CD4-positive, alpha-beta T cell (primary cell): ENCODE data around the gene ZC3H4. TPM values are rescaled to one million over a fixed set of nuclear protein-coding genes. Genes with fewer than 3 reads are reported as not detected.

ENCODE experiments used
- ATAC-seq: fragments of 200-7000 bp; cut with Tn5 transposase; one replicate; pipeline ENCODE4 v1.10.0; 2022; ENCODE audit warnings: mild to moderate bottlenecking; ENCODE audit not compliant: poor library complexity
- CTCF ChIA-PET: fragments of 350-600 bp; sonication (Branson Sonifier 250); formaldehyde crosslinking; loops from one replicate; lab custom pipeline; 2021; ENCODE audit warnings: antibody characterized with exemption, inconsistent platforms; lab: Charles Lee
- POLR2A ChIA-PET: fragments of 350-600 bp; sonication (Branson Sonifier 250); formaldehyde crosslinking; loops from one replicate; lab custom pipeline; 2021; ENCODE audit warnings: antibody characterized with exemption, inconsistent platforms; lab: Charles Lee
- DNase-seq, 14 experiments: peaks; one replicate each; pipeline ENCODE4 v3.0.0-alpha.2; 2013 to 2020; ENCODE audit warnings: mixed read lengths in 2 of 14
- H3K27ac ChIP-seq, 2 donors: one replicate each; pipeline versions ENCODE4 v1.5.1 to v1.7.0; 2013; ENCODE audit warnings: low read length in 2 of 2, low read depth in 1 of 2, mild to moderate bottlenecking in 1 of 2
- H3K27me3 ChIP-seq, 2 experiments: 1 replicate in 1 of 2; 2 replicates in 1 of 2; pipeline versions ENCODE4 v1.6.1 to v1.7.0; 2013; ENCODE audit warnings: low read length in 2 of 2, control low read depth in 1 of 2, mild to moderate bottlenecking in 1 of 2, moderate library complexity in 1 of 2; ENCODE audit not compliant: insufficient read depth in 2 of 2, control insufficient read depth in 1 of 2
- H3K36me3 ChIP-seq: one replicate; pipeline ENCODE4 v1.6.1; 2013; ENCODE audit warnings: low read length, control low read depth; ENCODE audit not compliant: insufficient read depth
- H3K4me1 ChIP-seq: one replicate; pipeline ENCODE4 v1.6.1; 2013; ENCODE audit warnings: low read length, control low read depth; ENCODE audit not compliant: insufficient read depth
- H3K4me3 ChIP-seq: one replicate; pipeline ENCODE4 v1.5.1; 2013; ENCODE audit warnings: mild to moderate bottlenecking, low read length, moderate library complexity
- H3K9me3 ChIP-seq, 2 experiments: 1 replicate in 1 of 2; 2 replicates in 1 of 2; pipeline versions ENCODE4 v1.6.1 to v1.7.0; 2013; ENCODE audit warnings: low read length in 2 of 2, mild to moderate bottlenecking in 2 of 2, control low read depth in 1 of 2, moderate library complexity in 1 of 2; ENCODE audit not compliant: control insufficient read depth in 1 of 2, insufficient read depth in 1 of 2
- H3K27ac Mint-ChIP-seq: one replicate; pipeline ENCODE4 v1.8.0; 2020; ENCODE audit warnings: mixed read lengths
- H3K27me3 Mint-ChIP-seq: one replicate; pipeline ENCODE4 v1.8.0; 2021; ENCODE audit warnings: mixed read lengths
- H3K36me3 Mint-ChIP-seq: one replicate; pipeline ENCODE4 v1.8.0; 2021; ENCODE audit warnings: low read depth, mixed read lengths
- H3K4me1 Mint-ChIP-seq: one replicate; pipeline ENCODE4 v1.8.0; 2021; ENCODE audit warnings: low read depth, mixed read lengths
- H3K4me3 Mint-ChIP-seq: one replicate; pipeline ENCODE4 v1.8.0; 2020; ENCODE audit warnings: mild to moderate bottlenecking, mixed read lengths
- H3K9me3 Mint-ChIP-seq: one replicate; pipeline ENCODE4 v1.8.0; 2020; ENCODE audit warnings: mixed read lengths
- CTCF ChIP-seq: fragments of 200-600 bp; IDR thresholded peaks from one replicate; pipeline ENCODE4 v1.8.0; 2022; ENCODE audit warnings: antibody characterized with exemption, mild to moderate bottlenecking
- intact Hi-C, 2 experiments: fragments of 100-400 bp; cut with DNase I in 1 of 2; cut with micrococcal nuclease in 1 of 2; formaldehyde crosslinking; loops; one replicate each; pipeline versions ENCODE4 v1.15.1 to v1.9.0; 2023 to 2025; cut with DNase I, micrococcal nuclease
- total RNA-seq, 174 experiments: library from RNA in 2 of 174; stranded (reverse) in 2 of 174; gene quantifications; one replicate each; pipeline ENCODE4 v1.2.3 and lab custom pipeline; 2021 to 2026

ZC3H4 gene
- total RNA-seq, 2 experiments from 2014 or later, result 39.4 to 43.7 TPM

- intact Hi-C loops, result loop anchor here in 1 of 2 experiments (5.0 kb wide), 1 partner anchor 115 kb away; no protein-coding TSS in a partner anchor
Measured at GRCh38 chr19:47132194-47132852, 18.7 kb upstream of the ZC3H4 start.

GRCh38 chr19:47130589-47131227 lies 17.1 kb upstream of the ZC3H4 start, which contains the start of gene SAE1:
SAE1 (plus strand) TSS chr19:47130835; CDS start chr19:47130931, 96 bp downstream.
- Mint-ChIP-seq H3K36me3 (peaks cover 30% of the 10 kb centered on the region), H3K27ac (peak within 1 kb of the TSS; percentile 83), H3K9me3 (no peaks in the 10 kb centered on the region), H3K27me3 (no peaks in the 10 kb centered on the region), H3K4me3 (peak within 1 kb of the TSS; percentile 96), H3K4me1 (peaks cover 52% of the 10 kb centered on the region)
- peak; percentile 91 for ATAC-seq
- POLR2A ChIA-PET, result interaction anchor here (0.5 to 3.2 kb wide), 9 partner anchors 15 to 615 kb away, joined by 3 to 45 read pairs (median 7); partner anchors contain the start of genes CCDC9, NOP53 and ZC3H4
- intact Hi-C loops, result loop anchor here (2.0 to 5.0 kb wide), 4 partner anchors 14 to 117 kb away; no protein-coding TSS in a partner anchor
- Histone ChIP-seq H3K27ac (peak within 1 kb of the TSS; percentile 68 to 74), H3K4me3 (peak within 1 kb of the TSS; percentile 95), H3K36me3 (peaks cover 9% of the 10 kb centered on the region), H3K4me1 (peaks cover 44% of the 10 kb centered on the region), H3K9me3 (no peaks in the 10 kb centered on the region), H3K27me3 (no peaks in the 10 kb centered on the region)
- DNase-seq, result peak; percentile 82 to 98 (median 92)
- CTCF ChIA-PET, result interaction anchor here (0.6 to 3.4 kb wide), 19 partner anchors 8 to 218 kb away, joined by 3 to 23 read pairs (median 5); partner anchors contain the start of genes DHX34 and ZC3H4
- TF ChIP-seq CTCF, result peak; percentile 73

More at GRCh38 chr19:47132194-47132852, 18.7 kb upstream of the ZC3H4 start:
- Mint-ChIP-seq H3K36me3 (peaks cover 30% of the 10 kb centered on the region), H3K9me3 (no peaks in the 10 kb centered on the region), H3K4me1 (peaks cover 52% of the 10 kb centered on the region), H3K27ac (no peak overlapping the region), H3K4me3 (peak overlapping the region; percentile 96), H3K27me3 (no peaks in the 10 kb centered on the region)
- H3K27me3 ChIP-seq, result no peaks in the 10 kb centered on the region
- ATAC-seq (no peak), DNase-seq (no peak)
- H3K9me3 ChIP-seq, result no peaks in the 10 kb centered on the region
- peaks cover 44% of the 10 kb centered on the region for H3K4me1 ChIP-seq
- TF ChIP-seq CTCF, result no peak
- POLR2A ChIA-PET, result interaction anchor here (0.6 to 3.2 kb wide), 4 partner anchors 20 to 569 kb away, joined by 3 to 45 read pairs (median 5); partner anchors contain the start of gene ZC3H4
- no peak overlapping the region for H3K4me3 ChIP-seq
- CTCF ChIA-PET, result interaction anchor here (0.7 to 3.4 kb wide), 10 partner anchors 11 to 162 kb away, joined by 3 to 23 read pairs (median 6); partner anchors contain the start of gene ZC3H4
- peaks cover 9% of the 10 kb centered on the region for H3K36me3 ChIP-seq
- H3K27ac ChIP-seq, result no peak overlapping the region

- ATAC-seq (no peak), DNase-seq (no peak)
- POLR2A ChIA-PET, result interaction anchor here (0.6 to 3.2 kb wide), 6 partner anchors 16 to 114 kb away, joined by 3 to 45 read pairs (median 7); partner anchors contain the start of gene ZC3H4
- Mint-ChIP-seq H3K9me3 (no peaks in the 10 kb centered on the region), H3K4me1 (peaks cover 50% of the 10 kb centered on the region), H3K4me3 (peak overlapping the region; percentile 96), H3K27ac (peak overlapping the region; percentile 83), H3K36me3 (peaks cover 30% of the 10 kb centered on the region), H3K27me3 (no peaks in the 10 kb centered on the region)
- TF ChIP-seq CTCF, result no peak
- CTCF ChIA-PET, result interaction anchor here (0.9 to 3.4 kb wide), 6 partner anchors 17 to 154 kb away, joined by 3 to 23 read pairs (median 8); partner anchors contain the start of gene ZC3H4
- intact Hi-C loops, result loop anchor here (2.0 to 5.0 kb wide), 4 partner anchors 15 to 117 kb away; no protein-coding TSS in a partner anchor
- peak overlapping the region; percentile 95 for H3K4me3 ChIP-seq
- H3K27ac ChIP-seq, result no peak overlapping the region
- H3K9me3 ChIP-seq, result no peaks in the 10 kb centered on the region
- no peaks in the 10 kb centered on the region for H3K27me3 ChIP-seq
- peaks cover 44% of the 10 kb centered on the region for H3K4me1 ChIP-seq
- H3K36me3 ChIP-seq, result peaks cover 5% of the 10 kb centered on the region
Measured at GRCh38 chr19:47130120-47130588, 16.6 kb upstream of the ZC3H4 start.
